Glutamatergic neuron (in vitro differentiated cells): ENCODE data around the gene ACOXL. TPM values are rescaled to one million over a fixed set of nuclear protein-coding genes. Genes with fewer than 3 reads are reported as not detected.

Source experiments
- DNase-seq: peaks from one replicate; pipeline ENCODE4 v3.0.0; 2022
- H3K27ac Mint-ChIP-seq: one replicate; pipeline ENCODE4 v1.8.0; 2020; ENCODE audit warnings: mild to moderate bottlenecking, mixed read lengths, inconsistent platforms; ENCODE audit not compliant: unreplicated experiment
- H3K27me3 Mint-ChIP-seq: one replicate; pipeline ENCODE4 v1.8.0; 2020; ENCODE audit warnings: mild to moderate bottlenecking, moderate library complexity, mixed read lengths, inconsistent platforms; ENCODE audit not compliant: unreplicated experiment
- H3K36me3 Mint-ChIP-seq: one replicate; pipeline ENCODE4 v1.8.0; 2020; ENCODE audit warnings: mild to moderate bottlenecking, mixed read lengths, inconsistent platforms; ENCODE audit not compliant: unreplicated experiment
- H3K4me1 Mint-ChIP-seq: one replicate; pipeline ENCODE4 v1.8.0; 2020; ENCODE audit warnings: mild to moderate bottlenecking, low read depth, mixed read lengths, inconsistent platforms; ENCODE audit not compliant: unreplicated experiment
- H3K4me3 Mint-ChIP-seq: one replicate; pipeline ENCODE4 v1.8.0; 2020; ENCODE audit warnings: mild to moderate bottlenecking, mixed read lengths, inconsistent platforms; ENCODE audit not compliant: unreplicated experiment
- H3K9me3 Mint-ChIP-seq: one replicate; pipeline ENCODE4 v1.8.0; 2020; ENCODE audit warnings: mild to moderate bottlenecking, moderate library complexity, mixed read lengths, inconsistent platforms; ENCODE audit not compliant: unreplicated experiment
- CTCF ChIP-seq: fragments of 200-600 bp; sonication (generic); IDR thresholded peaks from one replicate; pipeline ENCODE4 v1.5.0; 2021; ENCODE audit not compliant: partially characterized antibody, unreplicated experiment
- total RNA-seq: library from RNA; stranded (reverse); fragmentation: NEBNext Ultra II Directional; extraction: Animal tissue kit (Norgen Biotek cat#: 25700); gene quantifications from one replicate; pipeline ENCODE4 v1.2.1, GENCODE V29; 2021; ENCODE audit not compliant: unreplicated experiment

ACOXL gene
- total RNA-seq, 1 donor from 2014 or later, result 1.4 TPM

- DNase-seq, result no peak
- H3K9me3 Mint-ChIP-seq, result no peaks in the 10 kb centered on the region
- no peaks in the 10 kb centered on the region for H3K4me1 Mint-ChIP-seq
- H3K27me3 Mint-ChIP-seq, result no peaks in the 10 kb centered on the region
- H3K36me3 Mint-ChIP-seq, result no peaks in the 10 kb centered on the region
- no peak overlapping the region for H3K27ac Mint-ChIP-seq
- H3K4me3 Mint-ChIP-seq, result no peak overlapping the region
- no peak for TF ChIP-seq CTCF
Measured at GRCh38 chr2:110707386-110707965, 24.9 kb upstream of the ACOXL start.

GRCh38 chr2:110708455-110708854 is 23.9 kb upstream of the ACOXL start:
- H3K9me3 Mint-ChIP-seq, result no peaks in the 10 kb centered on the region
- H3K27me3 Mint-ChIP-seq, result no peaks in the 10 kb centered on the region
- no peaks in the 10 kb centered on the region for H3K36me3 Mint-ChIP-seq
- no peak overlapping the region for H3K4me3 Mint-ChIP-seq
- H3K4me1 Mint-ChIP-seq, result no peaks in the 10 kb centered on the region
- TF ChIP-seq CTCF, result no peak
- no peak overlapping the region for H3K27ac Mint-ChIP-seq
- no peak for DNase-seq

GRCh38 chr2:110712737-110713136 is 19.6 kb upstream of the ACOXL start:
- no peaks in the 10 kb centered on the region for H3K27me3 Mint-ChIP-seq
- TF ChIP-seq CTCF, result no peak
- H3K9me3 Mint-ChIP-seq, result no peaks in the 10 kb centered on the region
- no peaks in the 10 kb centered on the region for H3K36me3 Mint-ChIP-seq
- DNase-seq, result no peak
- H3K27ac Mint-ChIP-seq, result no peak overlapping the region
- no peaks in the 10 kb centered on the region for H3K4me1 Mint-ChIP-seq
- H3K4me3 Mint-ChIP-seq, result no peak overlapping the region

GRCh38 chr2:110713513-110714362 is 18.6 kb upstream of the ACOXL start:
- Mint-ChIP-seq H3K9me3 (no peaks in the 10 kb centered on the region), H3K4me3 (no peak overlapping the region)

More at GRCh38 chr2:110713513-110714362, 18.6 kb upstream of the ACOXL start:
- no peak for TF ChIP-seq CTCF
- H3K36me3 Mint-ChIP-seq, result no peaks in the 10 kb centered on the region
- no peaks in the 10 kb centered on the region for H3K4me1 Mint-ChIP-seq
- H3K27ac Mint-ChIP-seq, result no peak overlapping the region
- no peak for DNase-seq
- no peaks in the 10 kb centered on the region for H3K27me3 Mint-ChIP-seq
